HG02759 (cell line): ENCODE results near the gene TPP2.

Experiments used
- ATAC-seq: cut with Tn5 transposase; IDR thresholded peaks from one replicate; pipeline ENCODE4 v1.9.1; 2021; ENCODE audit warnings: mild to moderate bottlenecking, moderate library complexity; ENCODE audit not compliant: unreplicated experiment

TPP2 gene

DNA sequence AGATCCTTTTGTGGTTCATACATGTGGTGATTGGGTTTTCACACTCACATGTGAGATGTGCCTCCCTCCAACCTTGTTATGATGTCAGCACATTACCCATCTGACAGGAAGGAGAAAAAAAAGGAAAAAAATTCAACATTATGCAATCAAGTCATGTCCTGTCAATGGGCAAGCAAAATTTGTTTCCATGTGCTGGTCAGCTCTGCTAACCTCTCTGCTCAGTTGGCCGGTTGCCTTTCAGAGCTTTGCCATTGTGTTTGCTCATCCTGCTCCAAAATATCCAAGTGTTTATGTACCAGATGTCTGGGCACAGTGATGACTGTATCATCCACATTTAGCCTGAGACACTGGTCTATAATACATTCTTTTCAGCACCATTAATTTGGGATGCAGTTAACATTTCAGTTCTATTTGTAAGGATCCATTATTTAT is 125.0 kb downstream of the TPP2 start:
- ATAC-seq: no peak

DNA sequence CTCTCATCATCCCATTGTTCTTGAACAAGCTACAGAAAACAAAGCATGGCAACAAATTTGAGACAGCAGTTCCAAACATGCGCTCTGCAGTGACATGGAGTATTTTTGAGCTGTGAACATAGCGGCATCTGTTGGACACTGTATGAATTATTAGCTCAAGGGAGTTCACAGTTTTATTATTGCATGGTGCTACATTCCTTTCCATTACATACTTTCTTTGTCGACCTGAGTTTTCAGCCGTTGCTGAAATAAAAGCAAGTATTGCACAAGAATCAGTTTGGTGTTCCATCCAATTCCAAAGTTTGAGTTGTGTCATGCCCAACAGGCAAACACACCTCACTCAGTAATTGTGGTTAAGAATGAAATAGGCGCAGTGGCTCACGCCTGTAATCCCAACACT is 128.1 kb downstream of the TPP2 start:
- no peak for ATAC-seq

DNA sequence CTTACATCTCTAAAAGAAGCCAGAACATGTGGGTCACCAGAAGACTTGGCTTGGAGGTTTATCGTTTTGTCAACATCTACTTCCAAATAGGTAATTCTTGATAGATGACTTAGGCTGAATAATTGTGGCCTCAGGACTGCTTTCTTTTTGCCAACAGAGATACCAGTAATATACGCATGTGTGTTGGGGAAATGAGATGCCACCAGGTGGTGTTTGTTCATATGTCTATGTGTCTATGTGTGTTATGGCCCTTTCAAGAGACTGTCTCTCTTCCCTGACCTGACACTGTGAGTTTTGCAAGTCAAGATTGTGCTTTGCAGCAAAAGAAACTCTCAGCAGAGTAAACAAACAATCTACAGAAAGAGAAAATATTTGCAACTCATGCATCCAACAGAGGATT is 129.6 kb downstream of the TPP2 start:
- no peak for ATAC-seq
